Body of pancreas (tissue), 4 donors: ENCODE measurements around the gene PITX3.

ENCODE experiments used
- POLR2A ChIP-seq, 3 donors: fragments of 450-650 bp; IDR thresholded peaks; one replicate each; pipeline ENCODE4 v1.6.1; 2016; ENCODE audit warnings: antibody characterized with exemption in 3 of 3, mild to moderate bottlenecking in 2 of 3
- TF ChIP-seq, protein P1 (sequence below), 7 experiments: fragments of 450-650 bp in 4 of 7; fragments of 200-600 bp in 3 of 7; sonication (generic) in 3 of 7; IDR thresholded peaks; one replicate each; pipeline ENCODE4 v1.5.1; 2016 to 2019; ENCODE audit warnings: antibody characterized with exemption in 7 of 7

DNA sequence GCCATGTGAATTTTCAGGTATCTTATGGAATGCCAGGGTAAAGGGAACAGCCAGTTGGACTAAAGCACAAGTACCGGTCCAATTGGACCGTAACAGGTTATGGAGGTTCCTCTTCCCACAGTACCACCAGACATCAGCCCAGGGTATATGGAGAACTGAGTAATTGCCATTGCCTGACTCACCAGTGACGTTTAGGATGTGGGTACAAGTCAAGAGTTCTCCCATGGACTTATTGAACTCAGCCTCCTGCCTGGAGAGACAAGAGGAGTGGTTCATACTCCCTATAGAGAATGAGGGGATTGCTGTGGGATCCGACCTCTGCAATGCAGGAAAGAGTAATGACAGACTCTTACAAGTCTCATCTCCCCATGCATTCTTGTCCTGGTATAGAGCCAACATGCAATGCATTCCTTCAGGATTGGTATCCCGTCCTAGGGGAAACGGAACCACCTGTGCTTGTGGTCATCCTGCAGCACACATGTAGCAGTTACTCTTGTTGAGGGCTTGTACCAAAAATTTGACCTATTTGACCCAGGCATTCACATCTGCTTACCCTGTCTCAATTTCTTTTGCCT is 45.9 kb downstream of the PITX3 start:
- TF ChIP-seq, protein P1, sequence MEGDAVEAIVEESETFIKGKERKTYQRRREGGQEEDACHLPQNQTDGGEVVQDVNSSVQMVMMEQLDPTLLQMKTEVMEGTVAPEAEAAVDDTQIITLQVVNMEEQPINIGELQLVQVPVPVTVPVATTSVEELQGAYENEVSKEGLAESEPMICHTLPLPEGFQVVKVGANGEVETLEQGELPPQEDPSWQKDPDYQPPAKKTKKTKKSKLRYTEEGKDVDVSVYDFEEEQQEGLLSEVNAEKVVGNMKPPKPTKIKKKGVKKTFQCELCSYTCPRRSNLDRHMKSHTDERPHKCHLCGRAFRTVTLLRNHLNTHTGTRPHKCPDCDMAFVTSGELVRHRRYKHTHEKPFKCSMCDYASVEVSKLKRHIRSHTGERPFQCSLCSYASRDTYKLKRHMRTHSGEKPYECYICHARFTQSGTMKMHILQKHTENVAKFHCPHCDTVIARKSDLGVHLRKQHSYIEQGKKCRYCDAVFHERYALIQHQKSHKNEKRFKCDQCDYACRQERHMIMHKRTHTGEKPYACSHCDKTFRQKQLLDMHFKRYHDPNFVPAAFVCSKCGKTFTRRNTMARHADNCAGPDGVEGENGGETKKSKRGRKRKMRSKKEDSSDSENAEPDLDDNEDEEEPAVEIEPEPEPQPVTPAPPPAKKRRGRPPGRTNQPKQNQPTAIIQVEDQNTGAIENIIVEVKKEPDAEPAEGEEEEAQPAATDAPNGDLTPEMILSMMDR (IDR thresholded peaks at IDR 0.05), result no peak
- TF ChIP-seq POLR2A (IDR thresholded peaks at IDR 0.05), result no peak
